ENCODE data around the gene CKS1B. TPM values are rescaled to one million over a fixed set of nuclear protein-coding genes. Genes with fewer than 3 reads are reported as not detected.
A peak's percentile ranks its signal among the peaks of the same experiment; 100 is the strongest.

Gene CKS1B
- total RNA-seq, 1 donor from 2014 or later = 73.7 TPM

DNA sequence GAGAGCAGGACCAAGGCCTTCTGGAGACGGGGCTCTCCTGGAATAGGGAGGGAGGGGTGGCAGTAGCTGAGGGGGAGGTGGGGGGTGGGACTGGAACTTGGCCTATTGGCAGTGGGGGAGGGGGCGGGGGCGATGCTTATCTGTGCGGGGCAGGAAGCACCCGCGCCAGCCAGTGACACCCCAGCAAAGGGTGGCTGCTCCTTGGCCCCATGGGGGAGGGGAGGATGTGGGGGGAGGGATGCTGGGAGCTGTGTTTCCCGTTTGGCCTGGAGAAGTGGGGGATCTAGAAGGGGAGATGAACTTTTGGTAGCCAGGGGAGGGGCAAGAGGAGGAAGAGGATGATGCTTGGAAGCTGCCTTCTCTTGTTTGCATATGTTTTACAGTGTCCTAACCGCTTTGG is 39.2 kb downstream of the CKS1B start:
- DNase-seq (ENCODE audit: low read depth in 2 of 2) = no peak

GRCh38 chr1:155014709-155015508 is 40.4 kb downstream of the CKS1B start:
- DNase-seq (ENCODE audit: low read depth in 2 of 2) = no peak

GRCh38 chr1:155015527-155016230 is 41.2 kb downstream of the CKS1B start:
- DNase-seq (ENCODE audit: low read depth in 2 of 2) = no peak

GRCh38 chr1:155016231-155016831 is 41.9 kb downstream of the CKS1B start:
- no peak for DNase-seq (ENCODE audit: low read depth in 2 of 2)

- peak; percentile 63 to 94 for DNase-seq (ENCODE audit: low read depth in 2 of 2)
These were observed 42.8 kb downstream of the CKS1B start for GRCh38 chr1:155017041-155017945.

DNA sequence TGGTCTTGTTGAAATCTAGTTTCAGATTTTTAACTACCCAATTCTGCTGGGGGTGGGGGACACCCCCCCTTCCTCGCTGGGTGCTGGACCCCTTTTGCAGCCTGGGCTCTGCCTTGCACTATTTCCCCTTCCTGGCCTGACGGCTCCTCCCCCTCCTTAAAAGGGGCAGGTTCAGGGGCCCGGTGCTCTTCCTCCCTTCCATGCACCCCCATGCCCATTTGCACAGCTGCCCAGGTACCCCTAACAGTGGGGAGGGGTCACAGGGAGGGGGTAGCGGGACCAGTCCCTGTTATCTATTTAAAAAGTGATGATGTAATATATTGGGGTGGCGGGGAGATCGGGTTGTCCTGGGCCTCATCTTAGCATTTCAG is 43.5 kb downstream of the CKS1B start:
- DNase-seq (ENCODE audit: low read depth in 2 of 2) = no peak

DNA sequence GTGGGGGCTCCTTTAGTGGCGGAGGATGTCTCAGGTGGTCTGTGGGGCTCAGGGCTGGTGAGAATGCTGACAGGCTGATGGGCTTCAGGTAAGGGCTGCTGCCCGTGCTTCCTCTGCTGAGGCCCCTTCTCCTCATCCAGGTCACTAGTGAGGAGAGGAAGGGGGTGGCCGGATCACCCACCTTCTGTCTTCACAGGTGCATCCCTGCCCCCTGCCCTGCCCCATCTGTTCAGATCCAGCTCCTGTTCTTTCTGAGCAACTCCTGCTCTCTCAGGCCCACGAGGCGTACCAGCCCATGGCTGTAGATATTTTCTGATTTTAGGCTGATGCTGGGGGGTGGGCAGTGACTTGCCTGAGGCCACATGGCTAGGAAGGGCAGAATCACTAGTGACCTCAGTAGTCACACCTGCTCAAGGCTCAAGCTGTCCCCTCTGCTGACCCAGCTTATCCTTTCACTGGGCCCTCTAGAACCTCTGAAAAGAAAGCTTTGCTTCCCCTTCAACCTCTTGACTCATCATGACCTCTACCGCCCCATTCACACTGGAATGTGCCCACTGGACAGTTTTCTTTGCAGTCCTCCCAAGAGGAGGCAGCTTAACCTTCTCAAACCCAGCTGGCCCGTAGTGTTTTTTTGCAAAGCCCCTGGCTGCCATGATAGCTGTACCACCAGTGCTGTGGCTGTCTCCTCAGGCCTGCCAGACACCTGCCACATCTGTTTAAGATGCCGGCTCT is 44.3 kb downstream of the CKS1B start:
- no peak for DNase-seq (ENCODE audit: low read depth in 2 of 2)

DNA sequence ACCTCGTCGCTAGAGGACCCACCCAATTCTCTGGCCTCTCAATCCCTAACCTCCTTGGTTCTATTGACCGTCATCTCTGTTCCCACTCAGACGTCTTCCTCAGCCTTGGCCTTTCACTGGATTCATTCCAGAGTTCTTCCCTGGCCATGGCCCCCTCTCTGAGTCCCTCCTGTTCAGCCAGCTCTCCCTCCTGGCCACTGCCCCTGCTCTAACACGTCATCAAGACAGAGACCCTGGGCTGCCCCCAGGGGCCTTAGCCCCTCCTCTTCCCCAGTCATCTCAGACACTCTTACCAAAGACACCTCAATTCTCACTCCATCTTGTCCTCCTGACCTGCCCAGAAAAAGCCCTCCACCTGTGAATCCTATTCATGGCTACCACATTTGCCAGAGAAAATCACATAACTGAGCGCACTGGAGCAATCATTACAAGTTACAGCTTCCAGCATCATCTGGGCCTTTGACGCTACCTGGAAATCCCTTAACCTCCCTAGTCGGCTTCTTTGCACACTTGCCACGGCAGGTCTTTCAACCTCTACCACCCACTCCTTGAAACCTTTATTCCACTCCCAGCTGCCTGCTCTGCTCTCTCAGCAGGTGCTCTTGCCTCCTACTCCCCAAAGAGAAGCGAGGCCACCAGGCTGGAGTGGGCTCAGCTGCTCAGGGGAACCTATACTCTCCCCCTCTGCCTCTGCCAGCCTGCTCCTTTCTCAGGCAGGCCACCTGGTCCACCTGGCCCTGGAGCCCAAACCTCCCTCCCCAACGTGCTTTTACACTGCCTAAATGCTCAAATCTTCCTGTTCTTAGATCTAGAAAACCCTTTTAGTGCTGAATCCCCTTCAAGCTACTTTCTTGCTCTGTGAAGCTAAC is 45.1 kb downstream of the CKS1B start:
- DNase-seq (ENCODE audit: low read depth in 2 of 2) = no peak

DNA sequence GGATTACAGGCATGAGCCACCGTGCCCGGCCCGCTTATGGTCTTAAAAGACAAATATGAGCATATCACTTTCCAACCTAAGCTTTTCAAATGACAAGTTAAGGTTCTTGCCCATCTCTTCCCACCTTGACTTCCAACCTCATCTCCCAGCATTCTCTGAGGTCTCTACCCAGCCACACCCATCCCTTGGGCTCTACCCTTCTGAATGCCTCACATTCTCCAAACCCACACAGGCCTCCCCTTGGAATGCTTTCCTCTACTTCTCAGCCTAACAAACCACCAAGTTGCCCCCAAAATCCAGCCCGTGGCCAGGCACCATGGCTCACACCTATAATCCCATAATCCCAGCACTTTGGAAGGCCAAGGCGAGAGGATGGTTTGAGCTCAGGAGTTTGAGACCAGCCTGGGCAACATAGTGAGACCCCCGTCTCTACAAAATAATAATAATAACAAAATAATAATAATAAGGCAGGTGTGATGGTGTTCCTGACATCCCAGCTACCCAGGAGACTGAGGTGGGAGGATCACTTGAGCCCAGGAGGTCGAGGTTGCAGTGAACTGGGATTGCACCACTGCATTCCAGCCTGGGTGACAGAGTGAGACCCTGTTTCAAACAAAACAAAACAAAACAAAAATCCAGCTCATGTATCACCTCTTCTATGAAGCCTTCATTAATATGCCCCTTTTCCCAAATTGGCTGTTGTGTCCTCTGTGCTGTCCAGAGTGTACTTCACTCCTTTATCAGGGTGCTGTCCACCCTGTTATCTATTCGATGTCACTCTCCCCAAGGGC is 47.9 kb downstream of the CKS1B start:
- DNase-seq (ENCODE audit: low read depth in 2 of 2) = no peak

DNA sequence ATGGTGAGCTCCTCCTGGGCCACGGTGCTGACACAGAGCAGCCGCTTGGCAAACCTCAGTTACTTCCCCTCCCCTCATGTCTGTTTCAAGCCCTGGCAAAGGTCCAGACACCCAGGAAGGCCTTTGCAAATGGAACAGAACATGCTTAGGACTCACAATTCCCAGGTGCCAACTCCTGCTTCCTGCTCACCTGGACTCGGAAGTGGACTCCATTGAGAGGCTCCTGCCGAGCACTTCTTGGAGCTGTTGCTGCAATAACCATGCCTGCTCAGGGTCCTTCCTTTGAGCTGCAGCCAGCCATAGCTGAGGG is 48.4 kb downstream of the CKS1B start:
- DNase-seq (ENCODE audit: low read depth in 2 of 2) = no peak

- DNase-seq (ENCODE audit: low read depth in 2 of 2) = no peak
These were observed 49.1 kb downstream of the CKS1B start for GRCh38 chr1:155023627-155024026.

- DNase-seq (ENCODE audit: low read depth in 2 of 2) = no peak
These were observed 49.8 kb downstream of the CKS1B start for GRCh38 chr1:155024315-155024714.

- DNase-seq (ENCODE audit: low read depth in 2 of 2) = no peak
These were observed 51.7 kb downstream of the CKS1B start for GRCh38 chr1:155026154-155026553.

DNA sequence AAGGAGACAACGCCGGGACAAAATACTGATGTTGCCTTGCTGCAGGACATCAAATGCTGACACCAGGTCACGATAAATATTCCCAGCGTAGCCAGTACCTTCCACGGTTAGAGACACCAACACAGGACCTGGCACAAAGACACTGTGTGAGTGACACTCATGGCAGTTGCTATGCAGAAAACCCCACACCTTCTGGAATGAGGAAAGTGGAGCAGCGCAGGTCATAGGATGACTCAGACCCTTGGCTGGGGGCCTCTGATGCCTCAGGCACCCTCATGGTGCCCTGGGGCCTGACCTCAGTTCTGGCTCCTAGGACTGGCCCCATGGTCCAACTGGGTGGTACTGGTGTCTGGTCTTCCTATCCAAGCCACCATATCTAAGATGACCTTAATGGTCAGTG is 52.1 kb downstream of the CKS1B start:
- DNase-seq (ENCODE audit: low read depth in 2 of 2) = no peak

Other genes with a start within 250 kb of the CKS1B start
- gene KCNN3, start 104.4 kb upstream of the CKS1B start, total RNA-seq = 1.0 and 1.8 TPM in 2 replicates
- gene PMVK, start 38.0 kb upstream of the CKS1B start, total RNA-seq = 8.6 and 12.0 TPM in 2 replicates
- 83.6 and 101 TPM in 2 replicates for gene PBXIP1, start 18.6 kb upstream of the CKS1B start, total RNA-seq
- 6.6 and 12.6 TPM in 2 replicates for gene PYGO2, start 12.9 kb upstream of the CKS1B start, total RNA-seq
- gene SHC1, start 3.9 kb upstream of the CKS1B start, total RNA-seq = 217 and 297 TPM in 2 replicates
- gene FLAD1, start 8.7 kb downstream of the CKS1B start, total RNA-seq = 17.1 and 21.5 TPM in 2 replicates
- gene LENEP, start 18.9 kb downstream of the CKS1B start, total RNA-seq = 0.13 and 0.38 TPM in 2 replicates
- gene ZBTB7B, start 28.1 kb downstream of the CKS1B start, total RNA-seq = 6.3 and 10.6 TPM in 2 replicates
- under 0.01 and 0.13 TPM in 2 replicates for gene DCST2, start 59.1 kb downstream of the CKS1B start, total RNA-seq
- not detected in 2 replicates for gene DCST1, start 59.1 kb downstream of the CKS1B start, total RNA-seq
- gene ADAM15, start 76.6 kb downstream of the CKS1B start, total RNA-seq = 176 and 178 TPM in 2 replicates
- 12.2 and 17.4 TPM in 2 replicates for gene EFNA4, start 89.1 kb downstream of the CKS1B start, total RNA-seq
- gene EFNA3, start 104.2 kb downstream of the CKS1B start, total RNA-seq = 1.3 and 1.6 TPM in 2 replicates
- 132 and 215 TPM in 2 replicates for gene EFNA1, start 153.2 kb downstream of the CKS1B start, total RNA-seq
- 48.5 and 48.7 TPM in 2 replicates for gene SLC50A1, start 161.2 kb downstream of the CKS1B start, total RNA-seq
- 24.7 and 40.4 TPM in 2 replicates for gene DPM3, start 165.8 kb downstream of the CKS1B start, total RNA-seq
- 126 and 157 TPM in 2 replicates for gene KRTCAP2, start 198.6 kb downstream of the CKS1B start, total RNA-seq
- 1.8 and 1.9 TPM in 2 replicates for gene TRIM46, start 199.2 kb downstream of the CKS1B start, total RNA-seq
- 11.0 and 19.5 TPM in 2 replicates for gene THBS3, start 233.2 kb downstream of the CKS1B start, total RNA-seq
- 32.7 and 36.1 TPM in 2 replicates for gene MTX1, start 234.0 kb downstream of the CKS1B start, total RNA-seq

Data from dermis microvascular lymphatic vessel endothelial cell (primary cell).